H1 (cell line): ENCODE measurements around the gene NT5C. TPM values are rescaled to one million over a fixed set of nuclear protein-coding genes. Genes with fewer than 3 reads are reported as not detected.
"Not testable (repeated sequence)": the region's sequence is repeated elsewhere in the genome, so short reads cannot be mapped to it uniquely, and the experiment has no call there.

Experiments used
- CTCF ChIA-PET: fragments of 300-600 bp; sonication (Branson Sonifier 250); formaldehyde crosslinking; loops from one replicate; lab custom pipeline; 2021; ENCODE audit not compliant: partially characterized antibody; lab: Charles Lee
- POLR2A ChIA-PET: fragments of 300-600 bp; sonication (Branson Sonifier 250); formaldehyde crosslinking; loops from one replicate; lab custom pipeline; 2021; ENCODE audit warnings: inconsistent platforms; ENCODE audit not compliant: partially characterized antibody; lab: Charles Lee
- DNase-seq, 2 experiments: peaks; one replicate each; pipeline versions ENCODE4 v3.0.0 to v3.0.0-alpha.2; 2010 to 2022; ENCODE audit warnings: low spot score in 2 of 2, low read depth in 1 of 2, mixed read lengths in 1 of 2
- FAIRE-seq: peaks from 2 replicates; lab custom pipeline; 2011; peaks lifted over from hg19 to GRCh38; lab: Jason Lieb, UNC
- H2AFZ ChIP-seq: 2 replicates; pipeline ENCODE4 v1.8.1; 2012; ENCODE audit warnings: low read length, inconsistent platforms
- H2AK5ac ChIP-seq: 2 replicates; pipeline ENCODE4 v1.6.1; 2013; ENCODE audit warnings: low read depth, low read length
- H2BK120ac ChIP-seq: replicated peaks from 2 replicates; pipeline ENCODE3; 2013; ENCODE audit warnings: low read depth, low read length, inconsistent platforms
- H2BK12ac ChIP-seq: 2 replicates; pipeline ENCODE4 v1.6.1; 2013; ENCODE audit warnings: low read depth, low read length
- H2BK15ac ChIP-seq: 2 replicates; pipeline ENCODE4 v1.6.1; 2013; ENCODE audit warnings: low read length
- H2BK20ac ChIP-seq: 2 replicates; pipeline ENCODE4 v1.6.1; 2013; ENCODE audit warnings: low read length
- H2BK5ac ChIP-seq: 2 replicates; pipeline ENCODE4 v1.6.1; 2013; ENCODE audit warnings: low read depth, low read length
- H3K14ac ChIP-seq: 2 replicates; pipeline ENCODE4 v1.6.1; 2013; ENCODE audit warnings: inconsistent platforms; ENCODE audit not compliant: insufficient read length
- H3K18ac ChIP-seq: 2 replicates; pipeline ENCODE4 v1.6.1; 2013; ENCODE audit warnings: low read length; ENCODE audit errors: extremely low read depth
- H3K23ac ChIP-seq: 2 replicates; pipeline ENCODE4 v1.6.1; 2013; ENCODE audit warnings: inconsistent platforms; ENCODE audit not compliant: insufficient read length
- H3K23me2 ChIP-seq: 2 replicates; pipeline ENCODE4 v1.6.1; 2013; ENCODE audit warnings: low read depth, low read length
- H3K27ac ChIP-seq: 2 replicates; pipeline ENCODE4 v1.6.1; 2011; ENCODE audit warnings: low read depth, low read length, inconsistent platforms
- H3K27me3 ChIP-seq, 4 experiments: replicated peaks in 1 of 4; 1 replicate in 1 of 4; 2 replicates in 3 of 4; pipeline versions ENCODE4 v1.6.1 to v1.8.1; 2011 to 2013; ENCODE audit warnings: low read length in 3 of 4, mild to moderate bottlenecking in 3 of 4, inconsistent platforms in 2 of 4, mixed read lengths in 2 of 4, moderate library complexity in 1 of 4; ENCODE audit not compliant: control insufficient read depth in 3 of 4, insufficient read depth in 3 of 4; ENCODE audit errors: extremely low read depth in 1 of 4
- H3K36me3 ChIP-seq, 4 experiments: 2 replicates each; pipeline versions ENCODE4 v1.6.1 to v1.8.1; 2011 to 2013; ENCODE audit warnings: mild to moderate bottlenecking in 4 of 4, low read length in 3 of 4, moderate library complexity in 2 of 4, control low read depth in 1 of 4, inconsistent platforms in 1 of 4; ENCODE audit not compliant: insufficient read depth in 4 of 4, control insufficient read depth in 2 of 4
- H3K4ac ChIP-seq: replicated peaks from 2 replicates; pipeline ENCODE3; 2013; ENCODE audit warnings: low read length, low read depth, mixed read lengths, inconsistent platforms; ENCODE audit not compliant: insufficient read length
- H3K4me1 ChIP-seq, 4 experiments: replicated peaks in 1 of 4; 1 replicate in 1 of 4; 2 replicates in 3 of 4; pipeline versions ENCODE4 v1.6.1 to v1.8.1; 2011 to 2013; ENCODE audit warnings: low read length in 3 of 4, inconsistent platforms in 2 of 4, mixed read lengths in 1 of 4; ENCODE audit not compliant: insufficient read depth in 4 of 4, control insufficient read depth in 3 of 4
- H3K4me2 ChIP-seq, 2 experiments: 2 replicates each; pipeline versions ENCODE4 v1.6.1 to v1.8.1; 2011 to 2013; ENCODE audit warnings: low read depth in 2 of 2, low read length in 2 of 2, control low read depth in 1 of 2, inconsistent platforms in 1 of 2, mild to moderate bottlenecking in 1 of 2; ENCODE audit not compliant: insufficient read depth in 1 of 2
- H3K4me3 ChIP-seq, 4 experiments: fragments of 200-600, 300-600 bp in 1 of 4; sonication (generic), shearing (Covaris generic), sonication (Bioruptor Twin) in 1 of 4; 2 replicates each; pipeline versions ENCODE4 v1.5.1 to v1.8.1; 2011 to 2016; ENCODE audit warnings: low read length in 4 of 4, low read depth in 3 of 4, control low read depth in 2 of 4, inconsistent platforms in 2 of 4, mild to moderate bottlenecking in 2 of 4, mixed read lengths in 1 of 4, moderate library complexity in 1 of 4; ENCODE audit not compliant: insufficient read depth in 2 of 4; ENCODE audit errors: extremely low read depth in 1 of 4
- H3K56ac ChIP-seq: replicated peaks from 2 replicates; pipeline ENCODE3; 2013; ENCODE audit warnings: low read depth, mild to moderate bottlenecking, mixed read lengths, low read length, inconsistent platforms; ENCODE audit not compliant: insufficient read length
- H3K79me1 ChIP-seq: 2 replicates; pipeline ENCODE4 v1.6.1; 2013; ENCODE audit warnings: low read depth, low read length, control low read depth
- H3K79me2 ChIP-seq, 2 experiments: 2 replicates each; pipeline versions ENCODE4 v1.6.1 to v1.8.1; 2012 to 2013; ENCODE audit warnings: low read length in 2 of 2, mild to moderate bottlenecking in 2 of 2, inconsistent platforms in 1 of 2; ENCODE audit not compliant: insufficient read depth in 2 of 2, control insufficient read depth in 1 of 2
- H3K9ac ChIP-seq, 4 experiments: replicated peaks in 1 of 4; 1 replicate in 1 of 4; 2 replicates in 3 of 4; pipeline versions ENCODE4 v1.6.1 to v1.8.1; 2011 to 2013; ENCODE audit warnings: low read depth in 3 of 4, low read length in 3 of 4, control low read depth in 2 of 4, mild to moderate bottlenecking in 2 of 4, moderate library complexity in 2 of 4, inconsistent platforms in 1 of 4; ENCODE audit errors: extremely low read depth in 1 of 4
- H3K9me3 ChIP-seq, 2 experiments: 2 replicates each; pipeline versions ENCODE4 v1.6.1 to v1.8.1; 2012 to 2013; ENCODE audit warnings: mild to moderate bottlenecking in 2 of 2, moderate library complexity in 2 of 2, control low read depth in 1 of 2, inconsistent platforms in 1 of 2, low read depth in 1 of 2, low read length in 1 of 2, mixed read lengths in 1 of 2; ENCODE audit not compliant: insufficient read depth in 2 of 2
- H4K20me1 ChIP-seq, 2 experiments: replicated peaks in 1 of 2; 2 replicates each; pipeline versions ENCODE3 to v1.8.1; 2011 to 2013; ENCODE audit warnings: inconsistent platforms in 2 of 2, low read length in 2 of 2, mild to moderate bottlenecking in 1 of 2; ENCODE audit not compliant: insufficient read depth in 2 of 2, control insufficient read depth in 1 of 2
- H4K5ac ChIP-seq: 2 replicates; pipeline ENCODE4 v1.6.1; 2013; ENCODE audit warnings: low read length, low read depth, mixed read lengths, inconsistent platforms; ENCODE audit not compliant: insufficient read length
- H4K8ac ChIP-seq: 2 replicates; pipeline ENCODE4 v1.8.0; 2013; ENCODE audit warnings: mild to moderate bottlenecking, moderate library complexity, low read length, inconsistent platforms; ENCODE audit not compliant: insufficient read depth; ENCODE audit errors: extremely low read depth
- H4K91ac ChIP-seq: replicated peaks from 2 replicates; pipeline ENCODE3; 2013; ENCODE audit warnings: low read length, mixed read lengths, inconsistent platforms; ENCODE audit not compliant: insufficient read length
- CEBPB ChIP-seq: IDR thresholded peaks from 2 replicates; pipeline ENCODE4 v1.6.1; 2012; ENCODE audit warnings: low read depth, low read length
- WGBS, 2 experiments: shearing (Covaris generic) in 1 of 2; methylation state at CpG; one replicate each; pipeline versions ENCODE4 v1.1.6 to v1.1.7; 2013 to 2015; ENCODE audit warnings: low lambda C conversion rate in 2 of 2, mixed read lengths in 2 of 2, inconsistent platforms in 1 of 2, low coverage in 1 of 2, missing lambda C conversion rate in 1 of 2; ENCODE audit not compliant: insufficient replicate concordance in 2 of 2, insufficient coverage in 1 of 2, insufficient read length in 1 of 2; ENCODE audit errors: extremely low coverage in 1 of 2, missing lambda C conversion rate in 1 of 2; 5-methylcytosine and 5-hydroxymethylcytosine counted together
- polyA plus RNA-seq, 7 experiments: library from polyadenylated mRNA; depleted of rRNA in 3 of 7; stranded (reverse) in 5 of 7; unstranded in 2 of 7; fragments of >200 nt in 5 of 7; fragments of 200-250 nt in 2 of 7; gene quantifications; 1 replicate in 5 of 7; 2 replicates in 1 of 7; 4 replicates in 1 of 7; pipeline versions ENCODE4 v1.2.1 to v1.2.3, GENCODE V29; 2011 to 2013; ENCODE audit warnings: missing spikeins in 2 of 7, mixed read lengths in 2 of 7
- total RNA-seq: library from RNA; stranded (reverse); fragmentation: NEBNext Ultra II Directional; extraction: Animal tissue kit (Norgen Biotek cat#: 25700); gene quantifications from 2 replicates; pipeline ENCODE4 v1.2.1, GENCODE V29; 2021

The NT5C gene
- total and polyA plus RNA-seq, 2 of the 8 experiments (the other 6 are each of a cell fraction or from before 2014, with no cell fraction given) = 52.1 to 66.4 TPM

GRCh38 chr17:75127936-75128335, 3.6 kb downstream of the NT5C start:
- peaks cover 0 to 10% (median 6%) of the 10 kb centered on the region in 4 experiments; a peak in 6 of 8 replicates for H3K36me3 ChIP-seq

More at GRCh38 chr17:75127936-75128335, 3.6 kb downstream of the NT5C start:
- H3K18ac ChIP-seq, H2BK5ac ChIP-seq, H2AK5ac ChIP-seq, H3K14ac ChIP-seq, H3K56ac ChIP-seq, H2BK12ac ChIP-seq, H3K4me2 ChIP-seq, H4K8ac ChIP-seq, H2BK120ac ChIP-seq, H4K5ac ChIP-seq, H3K27me3 ChIP-seq, H3K23me2 ChIP-seq, H3K4ac ChIP-seq, DNase-seq, H3K9me3 ChIP-seq, H2BK15ac ChIP-seq, H3K4me1 ChIP-seq, H4K91ac ChIP-seq, H3K27ac ChIP-seq, H3K23ac ChIP-seq, H3K79me2 ChIP-seq, H3K79me1 ChIP-seq, H3K9ac ChIP-seq, FAIRE-seq, H2AFZ ChIP-seq, H3K4me3 ChIP-seq, H2BK20ac ChIP-seq: not testable (repeated sequence)
- 0 out of 2 replicates have a peak, but pooled peaks have one; percentile 31 for TF ChIP-seq CEBPB
- WGBS, 2 experiments = 94% methylated on average over 5 of the region's 5 CpGs; no CpG with 5 or more reads in 1 of the 2 experiments
- CTCF ChIA-PET = interaction anchor here (0.8 to 12.9 kb wide), 4 partner anchors 8 to 23 kb away, joined by 3 to 239 read pairs (median 24); partner anchors contain the start of gene ARMC7
- POLR2A ChIA-PET = interaction anchor here (0.8 to 13.9 kb wide), 10 partner anchors 10 to 171 kb away, joined by 3 to 134 read pairs (median 6); partner anchors contain the start of genes JPT1 and SLC16A5
- H4K20me1 ChIP-seq = peaks cover 8 to 11% of the 10 kb centered on the region in 2 experiments
